Ramos (cell line): ENCODE data around the gene MARS1.
"Not testable (repeated sequence)": the region's sequence is repeated elsewhere in the genome, so short reads cannot be mapped to it uniquely, and the experiment has no call there.

Experiments used
- in situ Hi-C: fragments of 300-500 bp; cut with MboI; formaldehyde crosslinking; loops from one replicate; pipeline ENCODE4 v1.14.3; 2022; ENCODE audit warnings: low sequenced_read_pairs; ENCODE audit not compliant: unreplicated experiment

MARS1 gene

GRCh38 chr12:57483466-57483865 is 4.4 kb upstream of the MARS1 start:
- in situ Hi-C loops = no loop called here

GRCh38 chr12:57485695-57486094 is 2.2 kb upstream of the MARS1 start:
- in situ Hi-C loops = no loop called here

- in situ Hi-C loops = no loop called here
These were observed 742 bp upstream of the MARS1 start for GRCh38 chr12:57487055-57487596.

GRCh38 chr12:57488402-57489156 is 711 bp downstream of the MARS1 start:
- in situ Hi-C loops = no loop called here

GRCh38 chr12:57489157-57489641 is 1.3 kb downstream of the MARS1 start:
- in situ Hi-C loops = no loop called here

GRCh38 chr12:57490126-57490525 is 2.3 kb downstream of the MARS1 start:
- in situ Hi-C loops = no loop called here

GRCh38 chr12:57491393-57492280 is 3.8 kb downstream of the MARS1 start:
- in situ Hi-C loops = no loop called here

GRCh38 chr12:57495051-57495701 is 7.3 kb downstream of the MARS1 start:
- in situ Hi-C loops = not testable (repeated sequence)

GRCh38 chr12:57496822-57497221 is 9.0 kb downstream of the MARS1 start:
- in situ Hi-C loops = no loop called here

GRCh38 chr12:57497223-57498131 is 9.6 kb downstream of the MARS1 start:
- in situ Hi-C loops = no loop called here

- in situ Hi-C loops = no loop called here
These were observed 10.2 kb downstream of the MARS1 start for GRCh38 chr12:57498132-57498502.

GRCh38 chr12:57498571-57498970 is 10.7 kb downstream of the MARS1 start:
- in situ Hi-C loops = no loop called here

- in situ Hi-C loops = no loop called here
These were observed 12.3 kb downstream of the MARS1 start for GRCh38 chr12:57500213-57500612.

- in situ Hi-C loops = not testable (repeated sequence)
These were observed 14.6 kb downstream of the MARS1 start for GRCh38 chr12:57502311-57502969.

- in situ Hi-C loops = not testable (repeated sequence)
These were observed 18.7 kb downstream of the MARS1 start for GRCh38 chr12:57506541-57506940.

GRCh38 chr12:57507796-57508195 is 19.9 kb downstream of the MARS1 start:
- in situ Hi-C loops = not testable (repeated sequence)

GRCh38 chr12:57511161-57511560 is 23.3 kb downstream of the MARS1 start:
- in situ Hi-C loops = no loop called here

GRCh38 chr12:57511588-57512325 is 23.9 kb downstream of the MARS1 start:
- in situ Hi-C loops = no loop called here
